OCI-LY1 (cell line): ENCODE measurements around the gene CACUL1.

ENCODE experiments used
- H2AFZ ChIP-seq: fragments of 200-600 bp; sonication (generic), shearing (Covaris generic); 2 replicates; pipeline ENCODE4 v1.6.0; 2014; ENCODE audit warnings: antibody characterized with exemption, mild to moderate bottlenecking, low read length
- H3F3A ChIP-seq: fragments of 200-600 bp; sonication (generic), shearing (Covaris generic); 2 replicates; pipeline ENCODE4 v1.6.0; 2014; ENCODE audit warnings: mild to moderate bottlenecking, antibody characterized with exemption, low read length, moderate library complexity; ENCODE audit not compliant: insufficient read depth
- H3K27ac ChIP-seq: fragments of 200-600 bp; sonication (generic); 2 replicates; pipeline ENCODE4 v1.5.1; 2014; ENCODE audit warnings: low read length, mixed run types, mild to moderate bottlenecking, low read depth; ENCODE audit not compliant: poor library complexity, severe bottlenecking
- H3K27me3 ChIP-seq: fragments of 200-600 bp; sonication (generic); 2 replicates; pipeline ENCODE4 v1.6.0; 2014; ENCODE audit warnings: antibody characterized with exemption, mild to moderate bottlenecking, low read length, moderate library complexity; ENCODE audit not compliant: insufficient read depth
- H3K36me3 ChIP-seq: fragments of 200-600 bp; sonication (generic); 2 replicates; pipeline ENCODE4 v1.6.1; 2014; ENCODE audit warnings: mild to moderate bottlenecking, antibody characterized with exemption, low read length, moderate library complexity, mixed read lengths; ENCODE audit not compliant: insufficient read depth
- H3K4me1 ChIP-seq: fragments of 200-600 bp; sonication (generic); 2 replicates; pipeline ENCODE4 v1.5.1; 2014; ENCODE audit warnings: mild to moderate bottlenecking, low read length, moderate library complexity; ENCODE audit not compliant: insufficient read depth, severe bottlenecking
- H3K4me2 ChIP-seq: fragments of 200-600 bp; sonication (generic), shearing (Covaris generic); 2 replicates; pipeline ENCODE4 v1.6.1; 2014; ENCODE audit warnings: low read length
- H3K4me3 ChIP-seq: fragments of 200-600 bp; sonication (generic); 2 replicates; pipeline ENCODE4 v1.5.1; 2014; ENCODE audit warnings: low read length, low read depth, mild to moderate bottlenecking, mixed read lengths; ENCODE audit not compliant: poor library complexity, severe bottlenecking
- H3K79me2 ChIP-seq: fragments of 200-600 bp; shearing (Covaris generic); 2 replicates; pipeline ENCODE4 v1.6.1; 2016; ENCODE audit warnings: mixed run types, low read length, mixed read lengths; ENCODE audit not compliant: insufficient read depth
- H3K9ac ChIP-seq: fragments of 200-600 bp; sonication (generic), shearing (Covaris generic); 2 replicates; pipeline ENCODE4 v1.6.1; 2014; ENCODE audit warnings: mild to moderate bottlenecking, low read length, mixed read lengths
- H3K9me2 ChIP-seq: fragments of 200-600 bp; sonication (generic), shearing (Covaris generic); 2 replicates; pipeline ENCODE4 v1.6.1; 2014; ENCODE audit warnings: low read depth, mild to moderate bottlenecking, low read length, mixed read lengths
- H3K9me3 ChIP-seq: fragments of 200-600 bp; shearing (Covaris generic); 2 replicates; pipeline ENCODE4 v1.6.1; 2014; ENCODE audit warnings: low read length, mixed read lengths
- H4K20me1 ChIP-seq: fragments of 200-600 bp; sonication (generic), shearing (Covaris generic); 2 replicates; pipeline ENCODE4 v1.6.0; 2016; ENCODE audit warnings: mild to moderate bottlenecking, low read length; ENCODE audit not compliant: insufficient read depth
- EZH2 ChIP-seq: fragments of 200-600 bp; sonication (generic), shearing (Covaris generic); IDR thresholded peaks from 2 replicates; pipeline ENCODE4 v1.8.0; 2017; ENCODE audit warnings: borderline replicate concordance, mixed run types, mild to moderate bottlenecking, antibody characterized with exemption, low read length, moderate library complexity, mixed read lengths
- TF ChIP-seq, protein P1 (sequence below): fragments of 200-600 bp; sonication (generic), shearing (Covaris generic); IDR thresholded peaks from 2 replicates; pipeline ENCODE4 v1.5.1; 2017; ENCODE audit warnings: mild to moderate bottlenecking, antibody characterized with exemption, low read length, moderate library complexity, mixed read lengths

The CACUL1 gene

DNA sequence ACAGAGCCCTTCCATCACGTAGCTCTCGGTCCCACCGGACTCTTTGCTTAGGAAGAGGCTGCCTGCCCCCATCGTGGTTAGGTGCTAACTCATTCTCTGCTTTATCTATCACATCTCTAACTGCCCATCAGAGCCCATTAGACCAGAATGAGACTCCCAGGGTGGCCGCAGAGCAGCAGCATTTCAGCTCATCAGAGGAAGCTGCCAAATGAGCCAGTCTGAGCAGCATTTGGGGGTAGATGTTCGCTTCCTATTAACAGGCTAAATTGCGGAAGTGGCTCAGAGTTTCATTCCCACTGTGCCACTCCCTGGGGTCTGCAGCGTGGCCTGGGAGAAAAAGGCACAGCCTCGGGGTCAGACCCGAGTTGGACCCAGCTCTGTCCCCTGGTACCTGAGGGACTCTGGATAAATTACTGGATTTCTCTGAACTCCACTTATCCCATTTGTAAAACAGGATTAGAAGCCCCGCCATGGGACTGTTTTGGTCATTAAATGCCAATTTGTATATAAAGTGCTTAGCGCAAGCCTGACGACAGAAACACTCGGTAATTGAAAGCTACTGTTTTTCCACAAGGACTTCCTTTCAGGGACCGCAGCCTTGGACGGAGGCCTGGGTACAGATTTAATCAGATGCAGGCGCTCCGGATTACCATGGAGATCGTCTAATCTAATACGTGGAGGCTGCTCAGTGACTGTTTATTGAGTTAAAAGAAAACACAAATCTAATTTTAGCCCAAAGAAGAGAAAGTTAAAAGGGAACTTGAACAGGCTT, 85.6 kb downstream of the CACUL1 start:
- H3K4me3 ChIP-seq, result no peak overlapping the region
- H3K79me2 ChIP-seq, result no peaks in the 10 kb centered on the region
- no peaks in the 10 kb centered on the region for H3F3A ChIP-seq
- TF ChIP-seq, protein P1, sequence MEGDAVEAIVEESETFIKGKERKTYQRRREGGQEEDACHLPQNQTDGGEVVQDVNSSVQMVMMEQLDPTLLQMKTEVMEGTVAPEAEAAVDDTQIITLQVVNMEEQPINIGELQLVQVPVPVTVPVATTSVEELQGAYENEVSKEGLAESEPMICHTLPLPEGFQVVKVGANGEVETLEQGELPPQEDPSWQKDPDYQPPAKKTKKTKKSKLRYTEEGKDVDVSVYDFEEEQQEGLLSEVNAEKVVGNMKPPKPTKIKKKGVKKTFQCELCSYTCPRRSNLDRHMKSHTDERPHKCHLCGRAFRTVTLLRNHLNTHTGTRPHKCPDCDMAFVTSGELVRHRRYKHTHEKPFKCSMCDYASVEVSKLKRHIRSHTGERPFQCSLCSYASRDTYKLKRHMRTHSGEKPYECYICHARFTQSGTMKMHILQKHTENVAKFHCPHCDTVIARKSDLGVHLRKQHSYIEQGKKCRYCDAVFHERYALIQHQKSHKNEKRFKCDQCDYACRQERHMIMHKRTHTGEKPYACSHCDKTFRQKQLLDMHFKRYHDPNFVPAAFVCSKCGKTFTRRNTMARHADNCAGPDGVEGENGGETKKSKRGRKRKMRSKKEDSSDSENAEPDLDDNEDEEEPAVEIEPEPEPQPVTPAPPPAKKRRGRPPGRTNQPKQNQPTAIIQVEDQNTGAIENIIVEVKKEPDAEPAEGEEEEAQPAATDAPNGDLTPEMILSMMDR, result no peak
- no peak for TF ChIP-seq EZH2
- H3K27ac ChIP-seq, result no peak overlapping the region
- no peak overlapping the region for H3K4me2 ChIP-seq
- H3K9me3 ChIP-seq, result no peaks in the 10 kb centered on the region
- H3K4me1 ChIP-seq, result no peaks in the 10 kb centered on the region
- H4K20me1 ChIP-seq, result no peaks in the 10 kb centered on the region
- no peaks in the 10 kb centered on the region for H3K9me2 ChIP-seq
- H3K36me3 ChIP-seq, result no peaks in the 10 kb centered on the region
- H3K9ac ChIP-seq, result no peak overlapping the region
- no peaks in the 10 kb centered on the region for H3K27me3 ChIP-seq
- no peak overlapping the region for H2AFZ ChIP-seq

GRCh38 chr10:118668228-118668952, 86.4 kb downstream of the CACUL1 start:
- no peaks in the 10 kb centered on the region for H3K9me2 ChIP-seq
- no peaks in the 10 kb centered on the region for H3K36me3 ChIP-seq
- no peak for TF ChIP-seq EZH2
- TF ChIP-seq, protein P1, result 0 out of 2 replicates have a peak, but pooled peaks have one; percentile 4
- H3K27me3 ChIP-seq, result no peaks in the 10 kb centered on the region
- no peak overlapping the region for H3K4me2 ChIP-seq
- H2AFZ ChIP-seq, result no peak overlapping the region
- H3K9me3 ChIP-seq, result no peaks in the 10 kb centered on the region
- no peak overlapping the region for H3K9ac ChIP-seq
- no peak overlapping the region for H3K27ac ChIP-seq
- H4K20me1 ChIP-seq, result no peaks in the 10 kb centered on the region
- no peak overlapping the region for H3K4me3 ChIP-seq
- H3F3A ChIP-seq, result no peaks in the 10 kb centered on the region
- no peaks in the 10 kb centered on the region for H3K4me1 ChIP-seq
- H3K79me2 ChIP-seq, result no peaks in the 10 kb centered on the region

- Histone ChIP-seq H3K27me3 (no peaks in the 10 kb centered on the region), H3K4me1 (no peaks in the 10 kb centered on the region), H3K9me3 (no peaks in the 10 kb centered on the region), H4K20me1 (no peaks in the 10 kb centered on the region), H3K36me3 (no peaks in the 10 kb centered on the region), H3K27ac (no peak overlapping the region), H3K9me2 (no peaks in the 10 kb centered on the region), H3K9ac (no peak overlapping the region), H3K4me2 (no peak overlapping the region), H2AFZ (no peak overlapping the region), H3K4me3 (no peak overlapping the region), H3F3A (no peaks in the 10 kb centered on the region), H3K79me2 (no peaks in the 10 kb centered on the region)
- no peak for TF ChIP-seq EZH2
- TF ChIP-seq, protein P1, result no peak
Measured at GRCh38 chr10:118667732-118668131, 87.0 kb downstream of the CACUL1 start.
